RWPE1 (cell line): ENCODE measurements around the gene KCNN3.
"Not testable (repeated sequence)": the region's sequence is repeated elsewhere in the genome, so short reads cannot be mapped to it uniquely, and the experiment has no call there.

Experiments used
- CTCF ChIA-PET: fragments of 350-600 bp; sonication (Branson Sonifier 250); formaldehyde crosslinking; extraction: SDS; loops from one replicate; lab custom pipeline; 2021; lab: Yijun Ruan, JAX
- POLR2A ChIA-PET: fragments of 400-600 bp; formaldehyde crosslinking; extraction: SDS; loops from one replicate; lab custom pipeline; 2020; ENCODE audit warnings: antibody characterized with exemption; ENCODE audit not compliant: low non-redundant PET; lab: Yijun Ruan, JAX
- DNase-seq: peaks from one replicate; pipeline ENCODE4 v3.0.0; 2012; ENCODE audit warnings: low spot score
- H3K27ac ChIP-seq: fragments of 450-650 bp; 2 replicates; pipeline ENCODE4 v1.5.1; 2017
- CTCF ChIP-seq: fragments of 450-650 bp; conservative IDR thresholded peaks from 2 replicates; pipeline ENCODE4 v1.5.1; 2017; ENCODE audit warnings: low read depth, mild to moderate bottlenecking

The KCNN3 gene

GRCh38 chr1:154695985-154696384 lies 174.1 kb downstream of the KCNN3 start:
- DNase-seq: no peak
- H3K27ac ChIP-seq: no peak overlapping the region
- POLR2A ChIA-PET: no interaction called here
- CTCF ChIA-PET: interaction anchor here (0.6 kb wide), 1 partner anchor 26 kb away, joined by 6 read pairs; no protein-coding TSS in a partner anchor
- no peak for TF ChIP-seq CTCF

- DNase-seq: no peak
- ChIA-PET POLR2A (no interaction called here), CTCF (no interaction called here)
- H3K27ac ChIP-seq: no peak overlapping the region
- TF ChIP-seq CTCF: no peak
Observed at GRCh38 chr1:154694995-154695394, 175.1 kb downstream of the KCNN3 start.

GRCh38 chr1:154689083-154689482 lies 181.0 kb downstream of the KCNN3 start:
- ChIA-PET POLR2A (no interaction called here), CTCF (interaction anchor here (0.6 kb wide), 1 partner anchor 113 kb away, joined by 4 read pairs; no protein-coding TSS in a partner anchor)
- H3K27ac ChIP-seq: no peak overlapping the region
- no peak for DNase-seq
- no peak for TF ChIP-seq CTCF

- no peak for TF ChIP-seq CTCF
- CTCF ChIA-PET: no interaction called here
- DNase-seq: no peak
- H3K27ac ChIP-seq: no peak overlapping the region
- POLR2A ChIA-PET: no interaction called here
Observed at GRCh38 chr1:154686507-154686906, 183.6 kb downstream of the KCNN3 start.

GRCh38 chr1:154683820-154684219 lies 186.3 kb downstream of the KCNN3 start:
- no peak for TF ChIP-seq CTCF
- CTCF ChIA-PET: no interaction called here
- POLR2A ChIA-PET: no interaction called here
- H3K27ac ChIP-seq: no peak overlapping the region
- DNase-seq: no peak

GRCh38 chr1:154682254-154682653 lies 187.8 kb downstream of the KCNN3 start:
- H3K27ac ChIP-seq: no peak overlapping the region
- no peak for DNase-seq
- no peak for TF ChIP-seq CTCF
- POLR2A ChIA-PET: no interaction called here
- CTCF ChIA-PET: interaction anchor here (0.6 kb wide), 1 partner anchor 257 kb away, joined by 3 read pairs; no protein-coding TSS in a partner anchor

- DNase-seq, CTCF ChIA-PET, POLR2A ChIA-PET, H3K27ac ChIP-seq: not testable (repeated sequence)
Observed at GRCh38 chr1:154677844-154678243, 192.2 kb downstream of the KCNN3 start.

GRCh38 chr1:154676847-154677246 lies 193.2 kb downstream of the KCNN3 start:
- H3K27ac ChIP-seq, POLR2A ChIA-PET, DNase-seq, CTCF ChIA-PET: not testable (repeated sequence)

GRCh38 chr1:154674456-154674855 lies 195.6 kb downstream of the KCNN3 start:
- POLR2A ChIA-PET, H3K27ac ChIP-seq, DNase-seq: not testable (repeated sequence)
- CTCF ChIA-PET: interaction anchor here (0.9 kb wide), 1 partner anchor 43 kb away, joined by 3 read pairs; no protein-coding TSS in a partner anchor

- H3K27ac ChIP-seq, POLR2A ChIA-PET, DNase-seq, CTCF ChIA-PET: not testable (repeated sequence)
Observed at GRCh38 chr1:154672245-154672644, 197.8 kb downstream of the KCNN3 start.

- CTCF ChIA-PET: interaction anchor here (0.8 kb wide), 1 partner anchor 207 kb away, joined by 3 read pairs; no protein-coding TSS in a partner anchor
- POLR2A ChIA-PET: interaction anchor here (0.6 kb wide), 1 partner anchor 198 kb away, joined by 3 read pairs; no protein-coding TSS in a partner anchor
- DNase-seq, H3K27ac ChIP-seq: not testable (repeated sequence)
Observed at GRCh38 chr1:154671412-154671811, 198.7 kb downstream of the KCNN3 start.
